ENCODE data around the gene TIE1.

The TIE1 gene

DNA sequence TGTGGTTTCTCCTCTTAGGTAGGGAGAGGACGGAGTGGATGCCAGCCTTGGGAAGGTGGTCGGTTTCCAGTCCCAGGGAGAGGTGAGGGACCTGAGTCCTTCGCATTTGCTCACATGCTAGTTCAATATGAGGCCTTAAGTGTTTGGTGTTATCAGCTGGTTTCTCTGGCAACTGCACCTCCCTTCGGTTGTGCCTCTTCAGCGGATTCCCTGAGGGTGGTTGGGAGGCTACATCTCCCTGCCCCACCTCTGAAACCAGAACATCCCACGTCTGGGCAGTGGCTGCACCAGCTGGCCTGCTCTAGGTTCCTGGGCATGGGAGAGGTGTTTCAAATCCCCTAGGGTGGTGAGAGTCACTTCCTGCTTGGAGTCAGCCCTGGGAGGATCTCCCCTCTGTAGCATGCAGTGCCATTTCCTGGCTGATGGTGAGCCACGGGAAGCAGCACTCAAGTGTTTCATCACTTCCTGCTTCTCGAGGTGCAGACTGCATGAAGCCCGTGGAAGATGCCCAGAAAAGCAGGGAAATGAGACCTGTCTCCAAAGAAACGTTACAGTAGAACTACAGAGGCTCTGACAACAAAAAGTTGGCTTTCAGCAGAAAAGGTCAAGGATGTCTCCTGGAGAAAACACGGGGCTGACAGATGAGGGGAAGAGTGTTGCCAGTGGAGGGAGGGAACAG lies 26.5 kb upstream of the TIE1 start:
- DNase-seq = peak; percentile 96

DNA sequence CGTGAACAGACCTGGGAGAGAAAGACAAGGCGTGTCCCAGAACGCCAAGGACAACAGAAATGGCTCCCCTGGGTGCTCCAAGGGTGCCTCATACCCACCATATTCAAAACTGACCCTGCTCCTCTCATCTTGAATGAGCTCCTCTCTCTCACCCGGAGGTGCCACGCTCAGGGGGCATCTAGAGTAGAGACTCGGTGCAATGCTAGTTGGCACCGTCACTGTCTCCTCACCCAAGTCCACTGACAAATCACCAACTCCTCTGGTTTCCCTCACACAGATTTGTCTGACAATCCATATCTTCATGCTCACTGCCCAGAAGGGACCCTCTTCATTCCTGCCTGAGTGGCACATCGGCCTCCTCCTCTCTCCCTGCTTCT lies 26.0 kb upstream of the TIE1 start:
- DNase-seq = no peak

DNA sequence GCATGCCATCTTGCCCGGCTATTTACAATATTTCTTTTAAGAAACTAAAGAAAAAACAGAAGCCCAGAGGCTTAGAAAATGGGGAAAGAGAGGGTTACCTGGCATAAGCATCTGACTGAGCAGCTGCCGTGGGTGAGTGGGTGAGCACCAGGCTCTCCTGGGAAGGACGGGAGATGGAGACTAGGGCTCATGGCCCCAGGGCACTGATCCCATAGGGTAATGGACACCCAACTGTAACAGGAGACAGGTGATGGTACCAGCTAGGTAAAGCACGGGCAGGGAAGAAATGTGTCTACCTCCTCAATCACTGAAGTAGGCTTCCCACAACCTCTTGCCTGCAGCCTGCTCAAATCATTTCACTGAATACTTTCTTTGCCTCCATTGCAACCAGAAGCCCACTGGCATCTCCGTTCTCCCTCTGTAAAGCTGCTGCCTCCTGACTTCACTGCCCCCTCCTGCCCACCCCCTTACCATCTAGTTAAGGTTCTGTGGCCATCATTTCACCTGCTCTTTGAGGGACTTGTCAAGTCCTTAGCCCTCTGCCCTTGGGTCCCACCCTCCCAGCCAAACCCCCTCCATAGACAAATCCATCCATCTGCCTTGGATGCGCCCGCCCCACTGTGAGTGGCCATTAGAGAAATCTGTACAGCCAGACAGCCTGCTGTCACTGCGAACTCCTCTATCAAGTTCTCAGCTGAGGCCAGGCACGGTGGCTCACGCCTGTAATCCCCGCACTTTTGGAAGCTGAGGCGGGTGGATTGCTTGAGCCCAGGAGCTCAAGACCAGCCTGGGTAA lies 24.8 kb upstream of the TIE1 start:
- DNase-seq = no peak

- DNase-seq = no peak
Observed at GRCh38 chr1:43276673-43277072, 24.1 kb upstream of the TIE1 start.

DNA sequence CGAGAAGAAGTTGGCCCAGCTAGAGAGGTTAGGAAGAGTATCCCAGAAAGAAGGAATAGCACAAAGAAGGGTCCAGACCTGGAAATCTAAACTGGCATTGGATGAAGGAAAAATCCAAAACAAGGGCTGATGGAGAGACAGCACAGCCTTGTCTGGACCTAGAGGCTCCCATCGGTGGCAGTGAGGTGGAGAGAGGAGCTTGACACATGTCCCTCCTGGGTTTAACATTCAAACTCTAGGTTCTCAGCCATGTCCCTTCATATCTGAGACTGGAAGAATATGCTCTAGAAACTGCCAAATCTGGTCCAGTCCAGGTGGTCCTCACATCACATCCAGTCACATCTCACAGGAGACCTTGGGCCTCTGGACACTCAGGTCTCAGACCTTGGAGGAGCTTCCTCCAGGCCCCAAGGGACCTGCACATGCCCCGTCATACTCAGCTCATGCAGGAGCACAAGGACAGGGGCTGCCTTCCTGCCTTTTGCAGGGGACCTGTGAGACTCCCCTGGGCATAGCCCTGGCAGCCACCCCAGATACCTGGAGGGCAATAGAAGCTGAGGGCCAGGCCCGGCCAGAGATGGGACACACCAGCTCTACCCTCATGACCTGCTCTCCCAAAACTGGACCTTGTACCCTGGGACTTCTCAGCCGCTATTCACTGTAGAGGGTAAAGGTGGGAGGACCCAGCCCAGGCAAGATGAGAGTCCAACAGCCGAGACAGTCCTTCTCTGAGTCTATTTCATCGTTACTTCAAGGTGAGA lies 23.5 kb upstream of the TIE1 start:
- DNase-seq = no peak

DNA sequence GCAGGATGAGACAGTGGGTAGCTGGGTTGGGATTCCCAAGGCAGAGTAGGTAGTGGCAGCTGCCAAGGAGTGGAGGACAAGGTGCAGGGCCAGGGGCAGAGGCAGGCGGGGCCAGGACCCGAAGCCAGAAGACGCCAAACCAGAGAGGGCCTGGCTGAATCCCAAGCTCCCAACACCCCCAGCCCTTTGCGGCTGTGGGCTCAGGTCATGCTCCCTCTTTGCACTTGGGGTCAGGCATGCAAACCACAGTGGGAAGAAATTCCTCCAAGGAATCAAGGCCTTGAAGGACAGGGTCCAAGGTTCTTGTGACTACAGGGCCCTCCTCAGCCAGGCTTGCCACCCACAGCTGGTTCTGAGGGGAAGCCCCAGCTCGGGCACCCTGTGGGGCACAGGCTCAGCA lies 21.6 kb upstream of the TIE1 start:
- DNase-seq = no peak

DNA sequence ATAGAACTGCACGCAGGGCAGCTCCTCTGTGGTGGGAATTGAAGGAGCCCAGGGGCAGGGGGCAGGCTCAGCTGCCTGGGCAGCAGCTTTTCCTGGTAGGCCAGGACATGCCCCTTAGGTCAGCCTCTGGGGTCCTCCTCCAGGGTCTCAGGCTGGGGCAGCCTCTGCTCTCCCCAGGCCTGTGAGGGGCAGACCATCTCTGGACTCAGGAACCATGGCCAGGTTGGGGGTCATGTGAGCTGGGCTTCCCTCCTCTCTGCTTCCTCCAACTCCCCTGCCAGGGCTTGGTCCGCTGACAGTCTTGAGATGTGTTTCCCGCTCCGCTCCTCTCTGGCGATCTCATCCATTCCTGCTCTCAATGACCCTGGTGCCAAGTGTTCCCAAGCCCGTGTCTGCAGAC lies 21.1 kb upstream of the TIE1 start:
- DNase-seq = no peak

- DNase-seq = no peak
Observed at GRCh38 chr1:43280692-43281091, 20.1 kb upstream of the TIE1 start.

- DNase-seq = no peak
Observed at GRCh38 chr1:43282220-43283195, 18.3 kb upstream of the TIE1 start.

- peak; percentile 40 for DNase-seq
Observed at GRCh38 chr1:43284065-43284464, 16.7 kb upstream of the TIE1 start.

GRCh38 chr1:43284546-43285110 lies 16.2 kb upstream of the TIE1 start:
- peak; percentile 68 for DNase-seq

GRCh38 chr1:43285269-43285990 lies 15.4 kb upstream of the TIE1 start, which contains the start of gene C1orf210:
TSS of gene C1orf210 (minus strand) at chr1:43285581. CDS start at chr1:43283270, 2,311 bp downstream.
- DNase-seq = peak; percentile 99

GRCh38 chr1:43286115-43286514 lies 14.7 kb upstream of the TIE1 start:
- no peak for DNase-seq

DNA sequence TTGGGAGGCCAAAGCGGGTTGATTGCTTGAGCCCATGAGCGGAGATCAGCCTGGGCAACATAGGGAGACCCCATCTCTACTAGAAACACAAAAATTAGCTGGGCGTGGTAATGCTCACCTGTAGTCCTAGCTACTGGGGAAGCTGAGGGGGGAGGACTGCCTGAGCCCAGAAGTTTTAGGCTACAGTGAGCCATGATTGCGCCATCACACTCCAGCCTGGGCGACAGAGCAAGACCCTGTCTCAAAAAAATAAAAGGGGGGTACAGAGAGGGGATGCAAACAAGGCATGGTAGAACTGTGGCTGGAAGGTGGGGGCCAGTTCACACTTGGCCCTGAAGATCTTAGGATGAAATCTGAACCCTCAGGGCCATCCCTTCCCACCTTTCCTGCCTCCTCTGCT lies 14.2 kb upstream of the TIE1 start:
- no peak for DNase-seq

DNA sequence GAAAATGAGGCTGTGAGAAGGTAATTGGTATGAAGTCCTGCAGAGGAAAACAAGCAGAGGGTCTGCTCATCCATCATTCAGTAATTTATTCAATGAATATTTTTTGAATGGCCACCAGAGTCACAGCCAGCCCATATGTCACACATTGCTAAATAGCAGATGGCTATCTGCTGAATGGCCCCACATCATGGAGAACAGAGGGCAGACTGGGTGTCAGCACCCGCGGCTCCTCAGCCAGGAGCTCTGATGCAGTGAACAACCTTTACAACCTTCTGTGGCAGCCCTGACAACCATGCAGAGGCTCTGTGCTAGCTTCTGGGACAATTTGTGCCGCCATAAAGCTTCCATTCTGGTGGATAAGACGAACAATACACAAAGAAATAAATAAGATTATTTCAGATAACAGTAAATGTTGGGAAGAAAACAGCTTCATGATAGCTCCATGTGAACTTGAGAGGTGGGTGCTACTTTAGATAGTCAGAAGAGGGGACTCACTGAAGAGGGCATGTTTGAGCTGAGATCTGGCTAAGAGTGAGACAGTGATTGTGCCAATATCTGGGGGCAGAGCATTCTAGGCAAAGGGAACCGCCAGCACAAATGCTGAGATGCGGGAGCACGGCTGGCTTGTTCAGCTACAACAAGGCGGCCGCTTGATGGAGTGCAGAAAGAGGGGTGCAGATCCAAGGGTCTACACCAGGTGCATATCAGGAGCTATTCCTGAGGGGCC lies 12.6 kb upstream of the TIE1 start:
- no peak for DNase-seq

GRCh38 chr1:43288785-43289706 lies 11.7 kb upstream of the TIE1 start:
- DNase-seq = no peak

DNA sequence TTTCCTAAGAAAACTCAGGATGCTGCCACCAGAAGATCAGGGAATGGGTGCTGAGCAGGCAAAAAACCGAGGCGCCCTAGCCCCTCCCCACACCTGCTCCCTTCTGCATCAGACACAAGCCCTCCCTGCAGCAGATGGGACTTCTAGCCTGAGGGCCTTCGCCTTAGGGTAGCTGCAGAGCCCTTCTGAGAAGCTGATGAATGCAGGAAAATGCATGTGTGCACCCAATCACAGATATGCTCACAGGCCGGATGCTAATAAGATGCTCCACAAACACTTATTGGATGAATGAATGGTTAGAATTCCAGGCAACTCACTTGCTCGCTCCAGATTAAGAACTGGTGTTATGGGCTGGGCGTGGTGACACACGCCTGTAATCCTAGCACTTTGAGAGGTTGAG lies 8.6 kb upstream of the TIE1 start:
- no peak for DNase-seq

GRCh38 chr1:43292679-43293078 lies 8.1 kb upstream of the TIE1 start:
- DNase-seq = no peak

GRCh38 chr1:43293176-43293575 lies 7.6 kb upstream of the TIE1 start:
- DNase-seq = no peak
